WTC11 (cell line): ENCODE data around the gene NLGN3. TPM values are rescaled to one million over a fixed set of nuclear protein-coding genes. Genes with fewer than 3 reads are reported as not detected.

ENCODE experiments used
- ATAC-seq: fragments of 200-7000 bp; cut with Tn5 transposase; 2 replicates; pipeline ENCODE4 v1.10.0; 2021; ENCODE audit warnings: mild to moderate bottlenecking, moderate library complexity
- CTCF ChIA-PET: fragments of 300-600 bp; sonication (Branson Sonifier 250); formaldehyde crosslinking; loops from one replicate; lab custom pipeline; 2021; ENCODE audit warnings: antibody characterized with exemption; lab: Charles Lee
- POLR2A ChIA-PET: fragments of 350-600 bp; sonication (Branson Sonifier 250); formaldehyde crosslinking; loops from one replicate; lab custom pipeline; 2021; ENCODE audit warnings: antibody characterized with exemption; lab: Charles Lee
- DNase-seq: peaks from one replicate; pipeline ENCODE4 v3.0.0; 2021; ENCODE audit warnings: low spot score
- H3K27ac Mint-ChIP-seq: 2 replicates; pipeline ENCODE4 v1.8.0; 2021; ENCODE audit warnings: mixed read lengths
- H3K27me3 Mint-ChIP-seq: 2 replicates; pipeline ENCODE4 v1.8.0; 2021; ENCODE audit warnings: low read depth, mild to moderate bottlenecking, moderate library complexity, mixed read lengths
- H3K36me3 Mint-ChIP-seq: 2 replicates; pipeline ENCODE4 v1.8.0; 2021; ENCODE audit warnings: mixed read lengths
- H3K4me1 Mint-ChIP-seq: 2 replicates; pipeline ENCODE4 v1.8.0; 2022; ENCODE audit warnings: mixed read lengths
- H3K4me3 Mint-ChIP-seq: 2 replicates; pipeline ENCODE4 v1.8.0; 2021; ENCODE audit warnings: mild to moderate bottlenecking, moderate library complexity, mixed read lengths
- H3K9me3 Mint-ChIP-seq: 2 replicates; pipeline ENCODE4 v1.8.0; 2021; ENCODE audit warnings: mixed read lengths
- ATF2 ChIP-seq: sonication (generic); formaldehyde crosslinking; IDR thresholded peaks from 2 replicates; pipeline ENCODE4 v1.8.1; 2022; ENCODE audit warnings: low read depth, missing genetic modification reagents, borderline replicate concordance
- ATF6 ChIP-seq: sonication (generic); formaldehyde crosslinking; IDR thresholded peaks from 2 replicates; pipeline ENCODE4 v1.8.1; 2023; ENCODE audit warnings: mild to moderate bottlenecking, missing genetic modification reagents
- E2F5 ChIP-seq: sonication (generic); formaldehyde crosslinking; IDR thresholded peaks from 2 replicates; pipeline ENCODE4 v1.8.1; 2022; ENCODE audit warnings: mild to moderate bottlenecking, moderate library complexity, missing genetic modification reagents
- ESRRA ChIP-seq: sonication (generic); formaldehyde crosslinking; IDR thresholded peaks from 2 replicates; pipeline ENCODE4 v1.8.1; 2022; ENCODE audit warnings: mild to moderate bottlenecking, missing genetic modification reagents, borderline replicate concordance
- GABPB1 ChIP-seq: sonication (generic); formaldehyde crosslinking; IDR thresholded peaks from 2 replicates; pipeline ENCODE4 v1.8.1; 2023; ENCODE audit warnings: mild to moderate bottlenecking, missing genetic modification reagents
- GRHL2 ChIP-seq: fragments of 250-450 bp; sonication (Bioruptor Pico); IDR thresholded peaks from 2 replicates; pipeline ENCODE4 v1.8.0; 2022; ENCODE audit warnings: mild to moderate bottlenecking, moderate library complexity; ENCODE audit not compliant: insufficient replicate concordance, severe bottlenecking
- GTF2I ChIP-seq: fragments of 250-450 bp; sonication (Bioruptor Pico); conservative IDR thresholded peaks from 2 replicates; pipeline ENCODE4 v1.4.0; 2021; ENCODE audit warnings: mild to moderate bottlenecking
- KAT7 ChIP-seq: sonication (generic); formaldehyde crosslinking; IDR thresholded peaks from 2 replicates; pipeline ENCODE4 v1.8.1; 2023; ENCODE audit warnings: missing genetic modification reagents, mild to moderate bottlenecking, borderline replicate concordance
- OVOL2 ChIP-seq: fragments of 250-450 bp; sonication (Bioruptor Pico); IDR thresholded peaks from 2 replicates; pipeline ENCODE4 v1.9.0; 2021; ENCODE audit warnings: mild to moderate bottlenecking, borderline replicate concordance
- RORB ChIP-seq: fragments of 250-450 bp; sonication (Bioruptor Pico); IDR thresholded peaks from 2 replicates; pipeline ENCODE4 v1.9.0; 2021; ENCODE audit warnings: mild to moderate bottlenecking
- TCF7 ChIP-seq: sonication (generic); formaldehyde crosslinking; IDR thresholded peaks from 2 replicates; pipeline ENCODE4 v1.8.0; 2022; ENCODE audit warnings: mild to moderate bottlenecking, low read depth, missing genetic modification reagents, moderate library complexity
- ZNF138 ChIP-seq: sonication (generic); formaldehyde crosslinking; conservative IDR thresholded peaks from 2 replicates; pipeline ENCODE4 v1.8.1; 2022; ENCODE audit warnings: mild to moderate bottlenecking, moderate library complexity, missing genetic modification reagents
- ZNF232 ChIP-seq: sonication (generic); formaldehyde crosslinking; IDR thresholded peaks from 2 replicates; pipeline ENCODE4 v1.8.0; 2022; ENCODE audit warnings: mild to moderate bottlenecking, missing genetic modification reagents
- ZNF423 ChIP-seq: fragments of 250-450 bp; sonication (Bioruptor Pico); IDR thresholded peaks from 2 replicates; pipeline ENCODE4 v2.1.2; 2022; ENCODE audit warnings: mild to moderate bottlenecking, moderate library complexity
- ZNF671 ChIP-seq: fragments of 250-450 bp; sonication (Bioruptor Pico); IDR thresholded peaks from 2 replicates; pipeline ENCODE4 v1.8.0; 2021; ENCODE audit warnings: mild to moderate bottlenecking
- total RNA-seq: library from RNA; stranded (reverse); gene quantifications from 3 replicates; pipeline ENCODE4 v1.2.3, GENCODE V29; 2021
- TF ChIP-seq, protein P1 (sequence below): fragments of 250-450 bp; sonication (Bioruptor Pico); IDR thresholded peaks from 2 replicates; pipeline ENCODE4 v2.1.2; 2022; ENCODE audit warnings: mild to moderate bottlenecking, moderate library complexity
- TF ChIP-seq, protein P2 (sequence below): sonication (generic); formaldehyde crosslinking; IDR thresholded peaks from 2 replicates; pipeline ENCODE4 v1.8.1; 2022; ENCODE audit warnings: mild to moderate bottlenecking, missing genetic modification reagents, moderate library complexity, borderline replicate concordance

Gene NLGN3
- total RNA-seq, 1 experiment from 2014 or later, result 10.8 TPM

DNA sequence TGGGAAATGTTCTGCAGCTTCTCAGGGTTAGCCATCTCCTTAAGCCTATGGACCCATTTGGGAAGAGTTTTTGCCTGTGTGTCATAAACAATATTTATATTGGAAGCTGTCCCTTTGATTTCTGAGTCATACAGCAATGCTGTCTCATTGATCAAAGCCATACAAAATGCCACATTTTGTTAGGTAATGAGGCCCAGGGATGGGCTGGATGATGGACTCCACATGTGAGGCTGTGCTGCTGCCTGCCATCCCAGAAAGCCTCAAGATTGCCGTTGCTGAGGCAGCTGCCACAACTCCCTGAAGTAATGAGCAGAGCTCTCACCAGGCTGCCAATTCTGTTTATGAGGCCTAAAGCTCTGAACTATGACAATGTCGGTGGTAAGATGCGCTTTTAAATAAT, 66.2 kb downstream of the NLGN3 start (continued):
- no peak for TF ChIP-seq KAT7
- no peak for TF ChIP-seq E2F5 (CRISPR knock-in tag)
- TF ChIP-seq RORB (CRISPR knock-in tag), result no peak
- no peak for TF ChIP-seq ZNF232 (CRISPR knock-in tag)
- no peak for TF ChIP-seq ZNF671
- no peak for TF ChIP-seq ATF2 (CRISPR knock-in tag)
- no peak for TF ChIP-seq GRHL2 (CRISPR knock-in tag)
- TF ChIP-seq ATF6, result no peak
- TF ChIP-seq ZNF138 (CRISPR knock-in tag), result no peak
- TF ChIP-seq, protein P1, sequence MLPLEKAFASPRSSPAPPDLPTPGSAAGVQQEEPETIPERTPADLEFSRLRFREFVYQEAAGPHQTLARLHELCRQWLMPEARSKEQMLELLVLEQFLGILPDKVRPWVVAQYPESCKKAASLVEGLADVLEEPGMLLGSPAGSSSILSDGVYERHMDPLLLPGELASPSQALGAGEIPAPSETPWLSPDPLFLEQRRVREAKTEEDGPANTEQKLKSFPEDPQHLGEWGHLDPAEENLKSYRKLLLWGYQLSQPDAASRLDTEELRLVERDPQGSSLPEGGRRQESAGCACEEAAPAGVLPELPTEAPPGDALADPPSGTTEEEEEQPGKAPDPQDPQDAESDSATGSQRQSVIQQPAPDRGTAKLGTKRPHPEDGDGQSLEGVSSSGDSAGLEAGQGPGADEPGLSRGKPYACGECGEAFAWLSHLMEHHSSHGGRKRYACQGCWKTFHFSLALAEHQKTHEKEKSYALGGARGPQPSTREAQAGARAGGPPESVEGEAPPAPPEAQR (CRISPR knock-in tag), result no peak

DNA sequence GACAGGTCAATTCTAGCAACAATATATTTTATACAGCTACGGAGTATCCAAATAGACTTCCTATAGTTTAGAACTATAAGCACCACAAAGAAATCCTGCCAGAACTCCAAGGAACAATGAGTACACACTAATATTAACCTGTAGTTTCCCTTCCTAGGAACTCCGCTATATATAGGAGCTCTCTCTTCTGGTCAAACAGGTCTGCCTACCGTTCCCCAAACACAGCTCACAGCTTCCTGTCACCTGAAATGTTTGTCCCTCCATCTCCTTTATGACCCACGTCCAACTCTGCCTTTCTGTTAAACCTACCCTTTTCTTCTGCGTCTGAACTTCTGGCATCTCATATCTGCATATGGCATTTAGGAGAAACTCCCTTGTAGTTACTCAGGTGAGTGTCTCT, 67.9 kb downstream of the NLGN3 start:
- ATAC-seq (no peak), DNase-seq (no peak)
- POLR2A ChIA-PET, result no interaction called here
- Mint-ChIP-seq H3K4me1 (peaks cover 23% of the 10 kb centered on the region), H3K36me3 (no peaks in the 10 kb centered on the region), H3K27me3 (no peaks in the 10 kb centered on the region; the same call in none of the 2 replicates), H3K27ac (no peak overlapping the region), H3K4me3 (no peak overlapping the region), H3K9me3 (no peaks in the 10 kb centered on the region)
- CTCF ChIA-PET, result no interaction called here
- TF ChIP-seq GABPB1 (no peak), OVOL2 (CRISPR knock-in tag) (no peak), ZNF423 (CRISPR knock-in tag) (no peak), TCF7 (CRISPR knock-in tag) (no peak), ZNF138 (CRISPR knock-in tag) (no peak)

GRCh38 chrX:71214152-71214551, 69.5 kb downstream of the NLGN3 start:
- Mint-ChIP-seq H3K27me3 (no peaks in the 10 kb centered on the region; the same call in none of the 2 replicates), H3K4me3 (no peak overlapping the region), H3K27ac (no peak overlapping the region), H3K9me3 (no peaks in the 10 kb centered on the region), H3K36me3 (no peaks in the 10 kb centered on the region), H3K4me1 (peaks cover 25% of the 10 kb centered on the region)
- DNase-seq (no peak), ATAC-seq (no peak)
- ChIA-PET CTCF (no interaction called here), POLR2A (no interaction called here)
- no peak for TF ChIP-seq GTF2I
- TF ChIP-seq, protein P2, sequence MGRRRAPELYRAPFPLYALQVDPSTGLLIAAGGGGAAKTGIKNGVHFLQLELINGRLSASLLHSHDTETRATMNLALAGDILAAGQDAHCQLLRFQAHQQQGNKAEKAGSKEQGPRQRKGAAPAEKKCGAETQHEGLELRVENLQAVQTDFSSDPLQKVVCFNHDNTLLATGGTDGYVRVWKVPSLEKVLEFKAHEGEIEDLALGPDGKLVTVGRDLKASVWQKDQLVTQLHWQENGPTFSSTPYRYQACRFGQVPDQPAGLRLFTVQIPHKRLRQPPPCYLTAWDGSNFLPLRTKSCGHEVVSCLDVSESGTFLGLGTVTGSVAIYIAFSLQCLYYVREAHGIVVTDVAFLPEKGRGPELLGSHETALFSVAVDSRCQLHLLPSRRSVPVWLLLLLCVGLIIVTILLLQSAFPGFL (CRISPR knock-in tag), result no peak
- no peak for TF ChIP-seq ESRRA
- no peak for TF ChIP-seq ATF6
